K562 (cell line): ENCODE results near the gene PGPEP1. TPM values are rescaled to one million over a fixed set of nuclear protein-coding genes. Genes with fewer than 3 reads are reported as not detected.

ENCODE experiments used
- ATF4 ChIP-seq: fragments of 450-650 bp; formaldehyde crosslinking; IDR thresholded peaks from 2 replicates; pipeline ENCODE4 v1.4.0; 2022; ENCODE audit warnings: mild to moderate bottlenecking, moderate library complexity
- EHMT2 ChIP-seq: fragments of 450-650 bp; IDR thresholded peaks from 2 replicates; pipeline ENCODE4 v1.6.1; 2018; ENCODE audit warnings: antibody characterized with exemption
- GABPB2 ChIP-seq: fragments of 250-450 bp; sonication (Bioruptor Pico); conservative IDR thresholded peaks from 2 replicates; pipeline ENCODE4 v1.5.1; 2021; ENCODE audit warnings: mild to moderate bottlenecking
- HINFP ChIP-seq: fragments of 450-650 bp; conservative IDR thresholded peaks from 2 replicates; pipeline ENCODE4 v1.6.1; 2016; ENCODE audit warnings: missing genetic modification characterization, low read depth, mild to moderate bottlenecking, control low read depth, missing compliant biosample characterization
- PTTG1 ChIP-seq: fragments of 450-650 bp; IDR thresholded peaks from 2 replicates; pipeline ENCODE4 v1.6.1; 2016; ENCODE audit warnings: low read depth, mild to moderate bottlenecking, missing genetic modification characterization, missing compliant biosample characterization
- REST ChIP-seq, 2 experiments: fragments of 450-650 bp; formaldehyde crosslinking in 1 of 2; IDR thresholded peaks; 2 replicates each; pipeline versions ENCODE4 v1.4.0 to v1.6.1; 2014 to 2020; ENCODE audit warnings: mild to moderate bottlenecking in 2 of 2, borderline replicate concordance in 1 of 2, low read depth in 1 of 2
- SOX6 ChIP-seq: fragments of 450-650 bp; IDR thresholded peaks from 2 replicates; pipeline ENCODE4 v1.6.1; 2014; ENCODE audit warnings: mild to moderate bottlenecking
- TBP ChIP-seq: optimal IDR thresholded peaks from 2 replicates; pipeline ENCODE3; 2011; ENCODE audit warnings: low read depth, low read length, improper control_type of control experiment
- TEAD2 ChIP-seq: fragments of 450-650 bp; IDR thresholded peaks from 2 replicates; pipeline ENCODE4 v1.6.1; 2016; ENCODE audit warnings: missing genetic modification characterization, control low read depth, missing compliant biosample characterization
- USF2 ChIP-seq: sonication (generic); formaldehyde crosslinking; IDR thresholded peaks from 2 replicates; pipeline ENCODE4 v1.5.0; 2020; ENCODE audit warnings: missing genetic modification reagents
- ZNF224 ChIP-seq: sonication (generic); formaldehyde crosslinking; IDR thresholded peaks from 2 replicates; pipeline ENCODE4 v1.8.0; 2022; ENCODE audit warnings: mild to moderate bottlenecking, missing genetic modification reagents
- ZNF311 ChIP-seq: fragments of 250-450 bp; sonication (Bioruptor Pico); IDR thresholded peaks from 2 replicates; pipeline ENCODE4 v1.4.0; 2020; ENCODE audit warnings: mild to moderate bottlenecking, moderate library complexity
- ZNF408 ChIP-seq: fragments of 250-450 bp; sonication (Bioruptor Pico); IDR thresholded peaks from 2 replicates; pipeline ENCODE4 v1.4.0; 2020; ENCODE audit warnings: low read depth, mild to moderate bottlenecking, moderate library complexity
- ZNF583 ChIP-seq: fragments of 250-450 bp; sonication (Bioruptor Pico); IDR thresholded peaks from 2 replicates; pipeline ENCODE4 v1.4.0; 2020
- polyA plus RNA-seq, 8 experiments: library from polyadenylated mRNA; depleted of rRNA in 4 of 8; stranded (reverse) in 5 of 8; unstranded in 3 of 8; fragments of >200 nt; fragmentation: Nextera tagmentation in 2 of 8; fragmentation: Illumina TruSeq in 1 of 8; extraction: Ambion mirVana in 2 of 8; extraction: Trizol in 1 of 8; gene quantifications; 2 replicates each; pipeline versions ENCODE4 v1.2.1 to v1.2.3, GENCODE V29; 2011 to 2014; ENCODE audit warnings: inconsistent platforms in 1 of 8, missing spikeins in 1 of 8
- total RNA-seq, 7 experiments: library from RNA; depleted of rRNA in 6 of 7; stranded (reverse); fragments of >200 nt in 6 of 7; fragmentation: Illumina TruSeq in 2 of 7; extraction: Trizol in 2 of 7; gene quantifications; 2 replicates each; pipeline versions ENCODE4 v1.2.1 to v1.2.3, GENCODE V29; 2011 to 2021; ENCODE audit warnings: low replicate concordance in 1 of 7

Gene PGPEP1
- total and polyA plus RNA-seq, 9 of the 15 experiments (the other 6 are each of a cell fraction or from before 2014, with no cell fraction given) = 10.0 to 69.6 (median 33.5) TPM

GRCh38 chr19:18366021-18366435 lies 25.6 kb downstream of the PGPEP1 start (continued):
- TF ChIP-seq REST (IDR thresholded peaks at IDR 0.05; ENCODE audit: borderline replicate concordance) (no peak), REST (CRISPR knock-in tag; IDR thresholded peaks at IDR 0.05; ENCODE audit: low read depth) (no peak), PTTG1 (peak; percentile 61), ZNF224 (CRISPR knock-in tag) (no peak), EHMT2 (no peak), ATF4 (CRISPR knock-in tag) (no peak), ZNF311 (peak; percentile 53; the same call in 1 of the 2 replicates), USF2 (CRISPR knock-in tag) (0 out of 2 replicates have a peak, but pooled peaks have one; percentile 1), ZNF583 (peak; percentile 64; the same call in 1 of the 2 replicates), TBP (no peak), TEAD2 (tag) (no peak), GABPB2 (CRISPR knock-in tag) (no peak), ZNF408 (CRISPR knock-in tag) (no peak), HINFP (tag) (peak; percentile 48; the same call in 1 of the 2 replicates), SOX6 (peak; percentile 66)
